ENCODE results near the gene IL36B. TPM values are rescaled to one million over a fixed set of nuclear protein-coding genes. Genes with fewer than 3 reads are reported as not detected.

Gene IL36B
- total RNA-seq, 2 donors from 2014 or later, result not detected

- Histone ChIP-seq H3K4me3 (no peak overlapping the region), H3K4me1 (no peaks in the 10 kb centered on the region), H3K27me3 (no peaks in the 10 kb centered on the region), H3K9me3 (no peaks in the 10 kb centered on the region), H3K27ac (no peak overlapping the region), H3K36me3 (no peaks in the 10 kb centered on the region)
- TF ChIP-seq, protein P1, sequence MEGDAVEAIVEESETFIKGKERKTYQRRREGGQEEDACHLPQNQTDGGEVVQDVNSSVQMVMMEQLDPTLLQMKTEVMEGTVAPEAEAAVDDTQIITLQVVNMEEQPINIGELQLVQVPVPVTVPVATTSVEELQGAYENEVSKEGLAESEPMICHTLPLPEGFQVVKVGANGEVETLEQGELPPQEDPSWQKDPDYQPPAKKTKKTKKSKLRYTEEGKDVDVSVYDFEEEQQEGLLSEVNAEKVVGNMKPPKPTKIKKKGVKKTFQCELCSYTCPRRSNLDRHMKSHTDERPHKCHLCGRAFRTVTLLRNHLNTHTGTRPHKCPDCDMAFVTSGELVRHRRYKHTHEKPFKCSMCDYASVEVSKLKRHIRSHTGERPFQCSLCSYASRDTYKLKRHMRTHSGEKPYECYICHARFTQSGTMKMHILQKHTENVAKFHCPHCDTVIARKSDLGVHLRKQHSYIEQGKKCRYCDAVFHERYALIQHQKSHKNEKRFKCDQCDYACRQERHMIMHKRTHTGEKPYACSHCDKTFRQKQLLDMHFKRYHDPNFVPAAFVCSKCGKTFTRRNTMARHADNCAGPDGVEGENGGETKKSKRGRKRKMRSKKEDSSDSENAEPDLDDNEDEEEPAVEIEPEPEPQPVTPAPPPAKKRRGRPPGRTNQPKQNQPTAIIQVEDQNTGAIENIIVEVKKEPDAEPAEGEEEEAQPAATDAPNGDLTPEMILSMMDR (IDR thresholded peaks at IDR 0.05), result no peak
- DNase-seq (ENCODE audit: low spot score), result no peak
These were observed 31.4 kb downstream of the IL36B start for GRCh38 chr2:113021312-113021711.

DNA sequence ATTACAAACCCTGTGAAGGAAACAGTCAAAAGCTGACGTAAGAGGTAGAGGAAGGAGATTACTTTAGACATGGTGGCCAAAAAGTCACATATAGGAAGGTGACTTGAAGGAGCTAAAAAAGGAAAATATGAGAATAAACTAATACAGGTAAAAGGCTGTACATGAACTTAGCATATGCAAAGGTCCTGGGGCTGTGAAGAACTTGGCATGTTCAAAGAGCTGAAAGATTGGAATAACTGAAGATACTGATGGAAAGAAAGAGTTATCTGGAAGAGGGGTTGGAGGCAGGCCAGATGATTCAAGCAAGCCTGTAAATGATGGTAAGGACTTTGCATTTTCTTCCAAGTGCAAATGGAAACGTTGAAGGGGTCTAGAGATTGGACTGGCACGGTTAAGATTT lies 34.2 kb downstream of the IL36B start:
- TF ChIP-seq, protein P1 (IDR thresholded peaks at IDR 0.05), result no peak
- Histone ChIP-seq H3K9me3 (no peaks in the 10 kb centered on the region), H3K27me3 (no peaks in the 10 kb centered on the region), H3K27ac (no peak overlapping the region), H3K4me1 (no peaks in the 10 kb centered on the region), H3K36me3 (no peaks in the 10 kb centered on the region), H3K4me3 (no peak overlapping the region)
- DNase-seq (ENCODE audit: low spot score), result no peak

DNA sequence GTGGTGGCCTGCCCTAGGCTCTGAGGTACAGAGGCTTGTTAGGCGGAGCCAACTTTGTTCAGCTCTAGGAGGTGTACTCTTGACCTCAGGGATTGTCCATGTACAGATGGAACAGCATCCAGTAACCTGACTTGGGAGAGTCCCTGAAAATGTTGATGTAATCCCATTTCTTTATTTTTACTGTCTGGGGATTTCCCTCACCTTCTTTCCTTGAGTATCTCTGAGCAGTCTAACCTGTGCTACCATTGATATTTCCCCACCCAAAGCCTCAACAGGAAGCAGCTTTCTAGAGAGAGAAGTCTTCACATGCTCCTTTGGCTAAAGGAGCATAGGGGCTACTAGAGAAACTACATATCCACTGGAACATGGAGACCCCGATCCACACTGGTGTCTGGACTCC lies 37.0 kb downstream of the IL36B start:
- Histone ChIP-seq H3K4me1 (no peaks in the 10 kb centered on the region), H3K27me3 (no peaks in the 10 kb centered on the region), H3K4me3 (no peak overlapping the region), H3K36me3 (no peaks in the 10 kb centered on the region), H3K9me3 (no peaks in the 10 kb centered on the region), H3K27ac (no peak overlapping the region)
- TF ChIP-seq, protein P1 (IDR thresholded peaks at IDR 0.05), result no peak
- DNase-seq (ENCODE audit: low spot score), result no peak

GRCh38 chr2:113015042-113015441 lies 37.6 kb downstream of the IL36B start:
- TF ChIP-seq, protein P1 (IDR thresholded peaks at IDR 0.05), result no peak
- H3K27me3 ChIP-seq, result no peaks in the 10 kb centered on the region
- no peaks in the 10 kb centered on the region for H3K4me1 ChIP-seq
- no peaks in the 10 kb centered on the region for H3K36me3 ChIP-seq
- no peak overlapping the region for H3K4me3 ChIP-seq
- no peak overlapping the region for H3K27ac ChIP-seq
- DNase-seq (ENCODE audit: low spot score), result no peak
- no peaks in the 10 kb centered on the region for H3K9me3 ChIP-seq

GRCh38 chr2:113014067-113014466 lies 38.6 kb downstream of the IL36B start:
- TF ChIP-seq, protein P1 (IDR thresholded peaks at IDR 0.05), result no peak
- Histone ChIP-seq H3K9me3 (no peaks in the 10 kb centered on the region), H3K4me3 (no peak overlapping the region), H3K36me3 (no peaks in the 10 kb centered on the region), H3K27me3 (no peaks in the 10 kb centered on the region), H3K27ac (no peak overlapping the region), H3K4me1 (no peaks in the 10 kb centered on the region)
- no peak for DNase-seq (ENCODE audit: low spot score)

- no peaks in the 10 kb centered on the region for H3K9me3 ChIP-seq
- H3K27ac ChIP-seq, result no peak overlapping the region
- no peaks in the 10 kb centered on the region for H3K27me3 ChIP-seq
- no peak for DNase-seq (ENCODE audit: low spot score)
- no peak overlapping the region for H3K4me3 ChIP-seq
- no peaks in the 10 kb centered on the region for H3K4me1 ChIP-seq
- no peaks in the 10 kb centered on the region for H3K36me3 ChIP-seq
- TF ChIP-seq, protein P1 (IDR thresholded peaks at IDR 0.05), result no peak
These were observed 39.4 kb downstream of the IL36B start for GRCh38 chr2:113013336-113013661.

Data from right atrium auricular region (tissue), 2 donors.